Endothelial cell of hepatic sinusoid (primary cell): ENCODE data around the gene SLC26A5.
"Not testable (repeated sequence)": the region's sequence is repeated elsewhere in the genome, so short reads cannot be mapped to it uniquely, and the experiment has no call there.

Source experiments
- in situ Hi-C: cut with HindIII; loops from 2 replicates; pipeline ENCODE4 v1.10.0; 2017; ENCODE audit warnings: low sequenced_read_pairs

Gene SLC26A5

DNA sequence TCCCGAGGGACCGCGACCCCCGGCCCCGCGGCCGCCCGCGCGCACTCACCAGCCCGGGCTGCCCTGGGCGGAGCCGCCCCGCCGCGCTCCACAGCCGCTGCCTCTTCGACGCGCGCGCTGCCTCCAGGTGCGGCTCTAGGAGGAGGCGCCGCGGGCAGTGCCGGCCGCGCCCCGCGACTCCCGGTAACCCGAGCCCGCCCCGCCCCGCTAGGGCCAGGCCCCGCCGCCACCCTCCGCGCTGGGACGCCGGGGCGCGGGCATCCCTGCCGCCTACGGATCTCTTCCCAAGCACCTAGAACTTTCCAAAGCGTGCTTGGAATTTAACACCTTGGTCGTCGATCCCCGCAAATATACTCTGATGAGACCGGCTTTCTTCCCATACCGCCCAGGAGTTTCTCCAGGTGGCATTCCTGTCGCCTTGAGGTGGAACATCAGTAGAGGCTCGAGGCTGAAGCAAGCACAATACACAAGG is at the start of gene SLC26A5:
Gene SLC26A5 (minus strand): TSS at position 159 of the 472 bp plus-strand sequence. CDS start 24,693 bp downstream, outside the sequence.
- in situ Hi-C loops = no loop called here

DNA sequence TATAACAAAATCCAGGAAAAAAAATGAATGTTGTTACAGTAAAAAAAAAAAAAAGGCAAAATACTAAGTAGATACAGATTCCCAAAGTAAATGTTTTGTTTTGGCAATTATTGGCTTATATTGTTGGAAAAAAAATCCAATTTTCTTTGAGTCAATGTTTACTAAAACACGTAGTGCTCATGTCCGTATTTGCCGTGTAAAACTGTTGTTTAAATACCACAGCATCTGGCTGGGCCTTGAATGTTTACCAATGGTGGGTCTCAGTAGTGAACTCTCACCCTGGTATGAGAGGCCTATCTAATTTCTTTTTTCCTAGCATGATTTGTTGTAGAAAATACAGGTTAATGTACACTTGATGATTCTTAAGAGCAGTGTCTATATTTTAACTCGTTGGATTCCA is 41.4 kb upstream of the SLC26A5 start:
- in situ Hi-C loops = no loop called here

DNA sequence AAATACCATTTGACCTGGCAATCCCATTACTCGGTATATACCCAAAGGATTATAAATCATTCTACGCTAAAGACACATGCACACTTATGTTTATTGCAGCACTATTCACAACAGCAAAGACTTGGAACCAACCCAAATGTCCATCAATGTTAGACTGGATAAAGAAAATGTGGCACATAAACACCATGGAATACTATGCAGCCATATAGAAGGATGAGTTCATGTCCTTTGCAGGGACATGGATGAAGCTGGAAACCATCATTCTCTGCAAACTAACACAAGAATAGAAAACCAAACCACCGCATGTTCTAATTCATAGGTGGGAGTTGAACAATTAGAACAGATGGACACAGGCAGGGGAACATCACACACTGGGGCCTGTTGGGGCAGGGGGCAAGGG is 40.9 kb upstream of the SLC26A5 start:
- in situ Hi-C loops = not testable (repeated sequence)

GRCh38 chr7:103480771-103481170 is 34.8 kb upstream of the SLC26A5 start:
- in situ Hi-C loops = no loop called here

DNA sequence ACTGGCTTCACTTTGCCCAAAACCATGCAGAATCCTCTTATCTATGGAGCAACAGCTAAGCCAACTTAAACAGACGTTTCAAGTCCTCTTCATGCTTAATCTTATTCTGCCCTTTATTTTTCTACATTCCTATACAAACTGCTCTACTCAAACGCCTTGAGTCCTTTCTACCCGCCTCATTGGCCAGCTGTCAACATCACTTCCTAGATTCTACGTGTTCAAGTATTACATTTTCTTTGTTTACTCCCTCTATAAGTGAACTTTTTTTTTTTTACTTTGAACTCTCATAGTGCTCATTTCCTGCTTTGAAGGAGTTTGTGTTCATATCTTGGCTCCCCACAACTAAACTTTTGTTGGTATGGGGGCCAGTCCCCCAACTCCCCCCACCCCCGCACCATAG is 28.9 kb upstream of the SLC26A5 start:
- in situ Hi-C loops = no loop called here

DNA sequence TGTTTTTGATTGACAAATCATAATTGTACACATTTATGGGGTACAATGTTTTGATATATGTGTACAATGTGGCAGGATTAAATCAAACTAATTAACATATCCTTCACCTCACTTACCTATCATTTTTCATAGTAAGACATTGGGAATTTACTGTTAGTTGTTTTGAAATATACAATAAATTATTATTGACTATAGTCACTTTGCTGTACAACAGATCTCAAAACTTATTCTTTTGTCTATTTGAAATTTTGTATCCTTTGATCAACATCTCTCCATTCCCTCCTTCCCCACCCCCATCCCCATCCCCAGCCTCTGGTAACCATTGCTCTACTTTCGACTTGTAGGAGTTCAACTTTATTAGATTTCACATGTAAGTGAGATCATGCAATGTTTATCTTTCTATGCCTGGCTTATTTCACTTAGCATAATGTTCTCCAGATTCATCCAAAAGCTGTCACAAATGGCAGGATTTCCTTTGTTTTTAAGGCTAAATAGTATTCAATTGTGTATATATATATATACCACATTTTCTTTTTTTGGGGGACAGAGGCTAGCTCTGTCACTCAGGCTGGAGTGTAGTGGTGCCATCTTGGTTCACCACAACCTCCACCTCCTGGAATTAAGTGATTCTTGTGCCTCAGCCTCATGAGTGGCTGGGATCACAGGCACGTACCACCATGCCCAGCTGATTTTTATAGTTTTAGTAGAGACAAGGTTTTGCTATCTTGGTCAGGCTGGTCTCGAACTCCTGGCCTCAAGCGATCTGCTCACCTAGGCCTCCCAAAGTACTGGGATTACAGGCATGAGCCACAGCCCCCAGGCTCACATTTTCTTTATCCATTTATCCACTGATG is 23.3 kb upstream of the SLC26A5 start:
- in situ Hi-C loops = no loop called here

DNA sequence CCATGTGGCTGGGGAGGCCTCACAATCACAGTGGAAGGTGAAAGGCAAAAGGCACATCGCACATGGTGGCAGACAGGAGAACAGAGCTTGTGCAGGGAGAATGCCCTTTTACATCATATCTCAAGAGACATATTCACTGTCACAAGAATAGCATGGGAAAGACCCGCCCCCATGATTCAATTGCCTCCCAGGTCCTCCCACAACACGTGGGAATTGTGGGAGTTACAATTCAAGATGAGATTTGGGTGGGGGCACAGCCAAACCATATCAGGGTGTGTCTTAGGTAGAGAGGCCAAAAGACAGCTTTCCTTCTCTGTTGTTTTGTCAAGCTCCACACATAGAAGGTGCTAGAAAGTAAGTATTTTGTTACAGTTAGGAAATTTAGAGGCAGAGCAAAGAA is 20.8 kb upstream of the SLC26A5 start:
- in situ Hi-C loops = no loop called here

DNA sequence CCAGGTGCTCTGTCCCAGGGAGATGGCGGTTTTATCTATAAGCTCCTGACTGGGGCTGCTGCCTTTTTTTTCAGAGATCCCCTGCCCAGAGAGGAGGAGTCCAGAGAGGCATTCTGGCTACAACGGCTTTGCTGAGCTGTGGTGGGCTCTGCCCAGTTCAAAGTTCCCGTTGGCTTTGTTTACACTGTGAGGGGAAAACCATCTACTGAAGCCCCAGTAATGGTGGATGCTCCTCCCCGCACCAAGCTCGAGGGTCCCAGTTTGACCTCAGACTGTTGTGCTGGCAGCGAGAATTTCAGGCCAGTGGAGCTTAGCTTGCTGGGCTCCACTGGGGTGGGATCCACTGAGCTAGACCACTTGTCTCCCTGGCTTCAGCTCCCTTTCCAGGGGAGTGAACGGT is 16.4 kb upstream of the SLC26A5 start:
- in situ Hi-C loops = no loop called here

DNA sequence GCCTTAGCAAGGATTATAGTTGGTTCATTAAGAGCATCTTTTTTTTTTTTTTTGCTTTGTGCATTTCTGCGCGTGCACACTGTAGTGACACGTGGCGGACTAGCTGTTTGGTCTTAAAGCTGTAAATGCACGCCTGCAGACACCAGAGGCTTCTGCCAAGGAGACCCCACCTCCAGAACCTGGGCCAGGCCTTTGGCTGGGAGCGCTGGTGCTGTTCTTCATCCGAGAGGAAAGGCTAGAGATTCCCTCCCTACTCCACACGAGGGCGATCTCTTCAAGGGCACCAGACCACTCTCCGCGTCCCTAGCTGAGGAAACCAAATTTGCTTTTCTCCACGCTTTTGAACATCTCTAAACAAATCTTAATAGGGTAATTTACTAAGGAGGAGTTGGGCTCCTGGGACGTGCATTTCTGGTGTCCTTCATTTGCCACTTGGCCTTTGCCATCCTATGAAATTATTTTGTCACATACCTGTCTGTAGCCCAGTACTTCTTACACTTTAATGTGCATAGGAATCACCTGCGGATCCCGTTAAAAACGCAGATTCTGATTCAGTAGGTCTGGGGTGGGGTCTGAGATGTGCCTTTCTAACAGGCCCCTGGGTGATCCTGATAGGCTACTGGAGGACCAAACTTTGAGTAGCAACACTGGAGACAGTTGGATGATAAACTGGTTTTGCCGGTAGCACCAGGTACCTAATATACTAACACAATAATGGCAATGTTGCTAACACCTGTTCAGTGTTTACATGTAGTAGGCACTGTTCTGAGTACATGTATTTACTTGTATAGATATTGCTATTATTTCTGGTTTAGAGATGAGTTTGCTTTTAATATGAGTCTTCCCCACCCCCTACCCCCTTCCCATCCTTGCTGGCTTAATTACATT is 1.3 kb upstream of the SLC26A5 start:
- in situ Hi-C loops = no loop called here

GRCh38 chr7:103445228-103446048 is 569 bp downstream of the SLC26A5 start:
- in situ Hi-C loops = no loop called here

GRCh38 chr7:103439661-103440060 is 6.3 kb downstream of the SLC26A5 start:
- in situ Hi-C loops = no loop called here

GRCh38 chr7:103437623-103438022 is 8.4 kb downstream of the SLC26A5 start:
- in situ Hi-C loops = no loop called here

DNA sequence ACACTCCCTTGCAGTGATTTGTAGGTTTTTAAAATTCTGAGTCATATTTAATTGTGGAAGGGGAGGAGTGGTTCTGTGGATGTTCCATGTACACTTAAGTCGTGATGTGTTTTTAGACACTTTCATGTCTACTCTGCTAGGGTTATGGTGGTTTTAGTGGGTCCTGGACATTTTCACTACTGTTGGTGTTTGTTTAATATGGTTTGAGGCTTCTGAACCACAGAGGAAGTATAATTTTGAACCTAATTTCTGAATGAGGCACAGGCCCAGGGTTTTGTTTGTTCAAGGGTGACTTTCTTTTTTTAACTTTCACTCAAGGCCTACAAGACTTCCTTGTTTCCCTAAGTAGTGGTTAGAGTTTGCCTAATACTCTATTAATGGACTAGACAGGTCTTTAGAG is 13.3 kb downstream of the SLC26A5 start:
- in situ Hi-C loops = no loop called here

DNA sequence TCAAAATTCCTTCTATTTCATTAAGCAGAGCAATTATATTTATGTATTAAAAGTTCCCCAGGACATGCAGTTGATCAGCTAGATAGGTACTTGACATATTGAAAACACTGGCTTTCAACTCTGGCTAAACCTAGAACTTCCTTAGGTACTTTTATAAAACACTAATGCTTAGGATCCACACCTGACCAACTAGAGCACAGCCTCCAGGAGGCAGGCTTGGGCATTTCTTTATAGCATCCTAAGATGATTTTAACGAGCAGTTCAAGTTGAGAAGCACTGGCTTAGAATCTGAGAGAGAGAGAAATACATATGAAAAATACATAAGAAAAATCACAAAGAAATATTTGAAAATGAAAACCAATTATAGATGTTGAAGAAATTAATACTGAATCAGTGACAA is 20.8 kb downstream of the SLC26A5 start:
- in situ Hi-C loops = no loop called here

DNA sequence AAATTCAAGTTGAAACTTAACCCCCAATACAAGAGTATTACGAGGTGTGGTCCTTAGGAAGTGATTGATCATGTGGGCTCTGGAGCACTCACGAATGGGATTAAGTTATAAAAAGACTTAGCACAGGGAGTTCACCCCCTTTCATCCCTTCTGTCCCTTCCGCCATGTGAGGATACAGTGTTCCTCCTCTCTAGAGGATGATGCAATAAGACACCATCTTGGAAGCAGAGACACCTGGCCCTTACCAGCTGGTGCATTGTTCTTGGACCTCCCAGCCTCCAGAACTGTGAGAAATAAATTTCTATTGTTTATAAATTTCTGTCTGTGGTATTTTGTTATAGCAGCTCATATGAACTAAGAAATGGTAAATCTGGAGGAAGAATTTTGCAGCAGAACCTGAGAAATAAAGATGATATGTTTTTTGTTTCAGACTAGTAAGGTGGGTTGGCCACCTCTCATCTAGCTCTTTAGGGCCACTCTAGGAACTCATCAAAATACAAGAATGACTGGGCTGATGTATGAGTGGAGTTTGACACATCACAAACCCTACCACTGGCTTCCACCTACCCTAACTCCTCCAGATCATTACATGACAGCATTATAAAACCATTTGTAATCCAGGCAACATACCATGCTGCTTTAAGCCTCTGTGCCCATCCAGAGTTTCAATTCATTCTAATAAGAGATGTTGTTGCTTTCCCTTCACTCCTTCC is 22.4 kb downstream of the SLC26A5 start:
- in situ Hi-C loops = no loop called here

DNA sequence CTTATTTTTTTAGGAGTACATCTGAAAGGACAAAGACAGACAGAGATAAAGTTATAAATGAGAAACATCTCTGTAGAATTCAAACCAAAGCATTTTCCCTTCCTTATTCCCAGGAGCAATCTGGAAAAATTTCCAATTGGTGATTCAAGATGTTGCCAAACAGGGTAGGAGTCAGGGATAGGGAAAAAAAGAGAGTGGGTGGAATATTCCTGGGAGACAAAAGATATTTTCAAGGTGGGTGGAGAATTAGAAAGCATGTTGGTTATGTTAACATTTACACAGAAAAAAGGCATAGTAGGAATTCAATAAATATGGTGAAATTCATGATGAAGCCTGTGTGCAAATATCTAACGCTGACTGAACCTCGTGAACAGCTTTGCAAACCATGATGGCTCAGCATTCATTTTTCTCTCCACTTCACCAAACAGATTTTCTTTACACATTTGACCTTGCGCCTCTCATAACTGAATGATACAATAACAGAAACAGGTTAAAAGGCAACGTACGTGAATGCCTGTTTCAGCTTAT is 25.1 kb downstream of the SLC26A5 start:
- in situ Hi-C loops = no loop called here

- in situ Hi-C loops = no loop called here
Observed at GRCh38 chr7:103418241-103418640, 27.8 kb downstream of the SLC26A5 start.

DNA sequence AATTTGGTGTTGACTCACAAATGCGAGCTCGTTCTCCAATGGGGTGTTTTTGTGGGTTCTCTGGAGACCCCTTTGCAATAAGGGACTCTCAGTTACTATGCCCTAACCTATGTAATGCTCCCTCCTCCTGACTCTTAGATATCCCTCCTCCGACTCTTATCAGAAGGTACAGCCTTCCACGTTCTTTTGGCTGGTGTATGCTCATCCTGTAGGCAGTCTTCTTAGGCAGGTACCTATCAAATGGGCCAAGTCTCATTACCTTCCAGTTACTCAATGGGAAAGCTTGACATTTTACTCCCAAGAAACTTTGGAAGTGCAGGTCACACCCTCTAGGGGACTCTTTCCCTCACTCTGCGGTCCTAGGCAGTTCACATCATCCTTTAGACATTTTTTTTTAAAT is 32.6 kb downstream of the SLC26A5 start:
- in situ Hi-C loops = no loop called here

DNA sequence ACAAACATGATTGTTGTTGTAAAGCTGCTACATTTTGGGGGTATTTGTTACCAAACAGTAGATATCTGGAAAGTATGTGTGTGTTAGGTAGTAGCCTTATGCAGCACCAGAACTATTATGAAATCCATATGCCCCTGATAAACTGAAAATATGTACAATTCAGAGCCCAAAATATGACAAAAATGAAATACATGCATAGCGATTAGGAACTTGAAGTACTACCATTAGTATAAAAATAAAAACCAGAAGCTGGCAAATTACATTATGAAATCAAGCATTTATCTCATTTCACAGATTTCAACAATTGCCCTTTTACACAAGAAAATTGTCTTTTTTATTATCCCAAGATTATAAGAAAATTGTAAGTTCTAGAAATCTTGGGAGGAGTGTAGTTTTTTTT is 33.9 kb downstream of the SLC26A5 start:
- in situ Hi-C loops = no loop called here
